OCI-LY7 (cell line): ENCODE measurements around the gene TNRC6C. TPM values are rescaled to one million over a fixed set of nuclear protein-coding genes. Genes with fewer than 3 reads are reported as not detected.
"Not testable (repeated sequence)": the region's sequence is repeated elsewhere in the genome, so short reads cannot be mapped to it uniquely, and the experiment has no call there.

Source experiments
- BruUV-seq: library from RNA; stranded (reverse); fragments of 400-500 nt; replicated peaks from 2 replicates; lab custom pipeline; 2021; lab: Mats Ljungman, UMichigan
- CTCF ChIA-PET: fragments of 300-600 bp; sonication (Branson Sonifier 250); formaldehyde crosslinking; loops from one replicate; lab custom pipeline; 2022; ENCODE audit warnings: antibody characterized with exemption; ENCODE audit not compliant: unreplicated experiment; lab: Charles Lee
- POLR2A ChIA-PET: fragments of 300-600 bp; sonication (Branson Sonifier 250); formaldehyde crosslinking; loops from one replicate; lab custom pipeline; 2022; ENCODE audit warnings: antibody characterized with exemption; lab: Charles Lee
- DNase-seq: peaks from one replicate; pipeline ENCODE4 v3.0.0-alpha.2; 2015; ENCODE audit warnings: low spot score
- H2AFZ ChIP-seq: fragments of 200-600 bp; sonication (generic), shearing (Covaris generic); 2 replicates; pipeline ENCODE4 v1.6.1; 2014; ENCODE audit warnings: mild to moderate bottlenecking, antibody characterized with exemption, low read length, moderate library complexity
- H3K27ac ChIP-seq: fragments of 200-600 bp; sonication (generic); 2 replicates; pipeline ENCODE4 v1.5.1; 2014; ENCODE audit warnings: mixed run types, low read depth, mild to moderate bottlenecking, moderate library complexity, low read length, inconsistent platforms; ENCODE audit not compliant: poor library complexity, severe bottlenecking
- H3K36me3 ChIP-seq: fragments of 200-600 bp; sonication (generic); 2 replicates; pipeline ENCODE4 v1.6.1; 2014; ENCODE audit warnings: mild to moderate bottlenecking, antibody characterized with exemption, low read length, moderate library complexity, mixed read lengths; ENCODE audit not compliant: insufficient read depth
- H3K4me1 ChIP-seq: fragments of 200-600 bp; sonication (generic); 2 replicates; pipeline ENCODE4 v1.5.1; 2014; ENCODE audit warnings: mild to moderate bottlenecking, low read length; ENCODE audit not compliant: insufficient read depth, poor library complexity, severe bottlenecking
- H3K4me2 ChIP-seq: fragments of 200-600 bp; sonication (generic); 2 replicates; pipeline ENCODE4 v1.6.1; 2014; ENCODE audit warnings: mild to moderate bottlenecking, low read length
- H3K4me3 ChIP-seq: fragments of 200-600 bp; sonication (generic); 2 replicates; pipeline ENCODE4 v1.5.1; 2014; ENCODE audit warnings: mild to moderate bottlenecking, low read depth, low read length; ENCODE audit not compliant: poor library complexity, severe bottlenecking
- H3K79me2 ChIP-seq: fragments of 200-600 bp; sonication (generic); 2 replicates; pipeline ENCODE4 v1.6.1; 2016; ENCODE audit warnings: low read depth, mild to moderate bottlenecking, low read length, moderate library complexity, mixed read lengths; ENCODE audit not compliant: insufficient read depth
- H3K9me2 ChIP-seq: fragments of 200-600 bp; sonication (generic); 2 replicates; pipeline ENCODE4 v1.6.1; 2016; ENCODE audit warnings: mild to moderate bottlenecking, low read length, mixed read lengths; ENCODE audit not compliant: insufficient read depth
- H3K9me3 ChIP-seq: fragments of 200-600 bp; sonication (generic); 2 replicates; pipeline ENCODE4 v1.6.1; 2014; ENCODE audit warnings: mild to moderate bottlenecking, mixed run types, low read length, mixed read lengths
- H4K20me1 ChIP-seq: fragments of 200-600 bp; sonication (generic); 2 replicates; pipeline ENCODE4 v1.6.1; 2014; ENCODE audit warnings: mild to moderate bottlenecking, antibody characterized with exemption, low read length, moderate library complexity, mixed read lengths; ENCODE audit not compliant: insufficient read depth
- EZH2phosphoT487 ChIP-seq: fragments of 200-600 bp; sonication (generic); IDR thresholded peaks from 2 replicates; pipeline ENCODE4 v1.6.1; 2018; ENCODE audit warnings: low read depth, borderline replicate concordance, mild to moderate bottlenecking, mixed run types, antibody characterized with exemption, low read length, moderate library complexity, mixed read lengths
- intact Hi-C: fragments of 100-400 bp; cut with micrococcal nuclease; formaldehyde crosslinking; loops from one replicate; pipeline ENCODE4 v1.10.0; 2022; ENCODE audit not compliant: unreplicated experiment
- total RNA-seq, 2 experiments: library from RNA; depleted of rRNA in 1 of 2; stranded (reverse); fragments of >200 nt in 1 of 2; shearing (Covaris generic) in 1 of 2; gene quantifications; 2 replicates each; pipeline ENCODE4 v1.2.3, GENCODE V29; 2014 to 2022
- TF ChIP-seq, protein P1 (sequence below): fragments of 200-600 bp; sonication (generic); conservative IDR thresholded peaks from 2 replicates; pipeline ENCODE4 v1.5.1; 2014; ENCODE audit warnings: mild to moderate bottlenecking, antibody characterized with exemption, low read length, moderate library complexity, mixed read lengths

TNRC6C gene
- total RNA-seq, 2 experiments from 2014 or later: 8.5 to 25.2 TPM

DNA sequence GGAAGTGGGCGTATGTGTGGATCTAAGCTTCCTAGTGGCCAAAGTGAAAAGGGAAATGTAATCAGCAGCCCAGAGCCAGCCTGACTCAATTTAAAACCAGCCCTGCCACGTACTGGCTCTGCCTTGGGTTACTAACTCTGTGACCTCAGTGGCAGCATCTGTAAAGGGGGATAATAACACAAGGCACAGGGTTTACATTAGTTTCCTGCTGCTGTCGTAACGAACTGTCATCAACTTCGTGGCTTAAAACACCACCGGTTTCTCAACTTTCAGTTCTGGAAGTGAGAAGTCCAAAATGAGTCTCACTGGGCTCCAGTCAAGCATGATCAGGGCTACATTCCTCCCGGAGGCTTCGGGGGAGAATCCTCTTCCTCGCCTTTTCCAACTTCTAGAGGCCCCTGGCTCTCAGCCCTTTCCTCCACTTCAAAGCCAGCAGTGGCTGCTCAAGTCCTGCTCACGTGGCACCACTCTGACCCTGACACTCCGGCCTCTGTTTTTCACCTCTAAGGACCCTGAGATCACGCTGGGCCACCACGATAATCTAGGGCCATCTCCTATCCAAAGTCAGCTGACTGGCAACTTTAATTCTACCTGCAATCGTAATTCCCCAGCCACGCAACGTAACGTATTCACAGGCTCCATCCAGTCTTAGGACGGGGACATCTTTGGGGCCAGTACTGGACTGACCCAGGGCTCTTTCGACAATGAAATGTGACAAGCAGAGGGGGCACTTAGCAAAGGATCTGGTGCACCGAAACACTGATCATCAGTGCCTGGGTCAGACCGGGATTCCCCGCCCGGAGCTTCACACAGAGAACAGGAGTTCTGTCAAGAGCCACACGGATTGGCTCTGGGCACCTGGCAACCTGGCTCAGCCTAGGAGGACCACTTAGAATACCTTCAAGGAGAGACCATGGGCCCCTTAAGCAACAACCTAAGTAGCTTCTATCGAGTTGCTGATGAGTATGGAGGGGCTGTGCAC lies 155.6 kb downstream of the TNRC6C start:
- POLR2A ChIA-PET: interaction anchor here (0.7 to 1.1 kb wide), 3 partner anchors 16 to 73 kb away, joined by 3 to 4 read pairs (median 3); partner anchors contain the start of genes TK1 and TMC8
- intact Hi-C loops: loop anchor here (2.0 kb wide), 1 partner anchor 29 kb away; no protein-coding TSS in a partner anchor
- Histone ChIP-seq H3K4me3 (no peak overlapping the region), H3K9me3 (no peaks in the 10 kb centered on the region), H3K36me3 (peaks cover 52% of the 10 kb centered on the region), H4K20me1 (no peaks in the 10 kb centered on the region), H3K9me2 (no peaks in the 10 kb centered on the region), H3K79me2 (no peaks in the 10 kb centered on the region), H2AFZ (no peak overlapping the region), H3K4me1 (no peaks in the 10 kb centered on the region), H3K4me2 (no peak overlapping the region), H3K27ac (no peak overlapping the region)
- CTCF ChIA-PET: interaction anchor here (1.6 kb wide), 1 partner anchor 13 kb away, joined by 5 read pairs; no protein-coding TSS in a partner anchor
- no peak for DNase-seq
- BruUV-seq: no TSS peak
- TF ChIP-seq, protein P1, sequence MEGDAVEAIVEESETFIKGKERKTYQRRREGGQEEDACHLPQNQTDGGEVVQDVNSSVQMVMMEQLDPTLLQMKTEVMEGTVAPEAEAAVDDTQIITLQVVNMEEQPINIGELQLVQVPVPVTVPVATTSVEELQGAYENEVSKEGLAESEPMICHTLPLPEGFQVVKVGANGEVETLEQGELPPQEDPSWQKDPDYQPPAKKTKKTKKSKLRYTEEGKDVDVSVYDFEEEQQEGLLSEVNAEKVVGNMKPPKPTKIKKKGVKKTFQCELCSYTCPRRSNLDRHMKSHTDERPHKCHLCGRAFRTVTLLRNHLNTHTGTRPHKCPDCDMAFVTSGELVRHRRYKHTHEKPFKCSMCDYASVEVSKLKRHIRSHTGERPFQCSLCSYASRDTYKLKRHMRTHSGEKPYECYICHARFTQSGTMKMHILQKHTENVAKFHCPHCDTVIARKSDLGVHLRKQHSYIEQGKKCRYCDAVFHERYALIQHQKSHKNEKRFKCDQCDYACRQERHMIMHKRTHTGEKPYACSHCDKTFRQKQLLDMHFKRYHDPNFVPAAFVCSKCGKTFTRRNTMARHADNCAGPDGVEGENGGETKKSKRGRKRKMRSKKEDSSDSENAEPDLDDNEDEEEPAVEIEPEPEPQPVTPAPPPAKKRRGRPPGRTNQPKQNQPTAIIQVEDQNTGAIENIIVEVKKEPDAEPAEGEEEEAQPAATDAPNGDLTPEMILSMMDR: no peak
- TF ChIP-seq EZH2phosphoT487: no peak

DNA sequence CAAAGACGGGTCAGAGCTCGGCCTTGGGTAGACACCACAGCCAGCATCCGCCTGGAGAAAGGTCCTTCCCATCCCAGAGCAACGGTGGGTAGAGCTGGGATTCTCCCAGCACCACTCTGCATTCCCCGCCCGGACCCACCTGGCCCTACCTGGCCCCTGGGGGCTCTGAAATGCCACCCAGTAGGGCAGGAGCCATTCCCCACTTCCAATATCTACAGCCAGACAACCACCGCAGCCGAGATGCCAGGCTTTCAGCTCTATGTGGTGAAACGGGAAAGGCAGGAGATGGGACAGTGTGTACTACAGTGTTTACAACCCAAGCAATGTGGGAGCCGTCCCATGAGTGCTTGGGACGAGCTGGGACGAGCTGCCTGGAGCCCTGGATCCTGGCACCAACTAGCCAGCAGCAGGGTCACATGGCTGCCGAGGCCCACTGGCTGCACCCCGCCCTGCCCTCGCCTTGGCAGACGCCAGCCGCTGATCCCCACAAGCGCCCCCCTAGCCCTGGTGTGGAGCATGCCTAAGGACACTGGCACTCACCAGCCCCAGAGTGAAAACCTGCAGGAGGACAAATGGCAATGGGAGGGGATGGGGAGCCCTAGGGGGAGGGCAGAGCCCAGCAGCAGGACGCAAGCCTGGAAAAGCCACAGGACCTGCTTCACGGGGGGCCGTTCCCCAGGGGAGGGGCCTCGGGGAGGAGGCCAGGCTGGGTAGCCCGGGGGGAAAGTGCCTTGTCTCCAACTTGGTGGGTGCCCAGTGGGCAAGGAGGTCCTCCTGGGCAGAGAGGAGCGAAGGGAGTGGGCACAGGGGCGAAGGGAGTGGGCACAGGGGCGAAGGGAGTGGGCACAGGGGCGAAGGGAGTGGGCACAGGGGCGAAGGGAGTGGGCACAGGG lies 156.6 kb downstream of the TNRC6C start:
- H4K20me1 ChIP-seq: no peaks in the 10 kb centered on the region

DNA sequence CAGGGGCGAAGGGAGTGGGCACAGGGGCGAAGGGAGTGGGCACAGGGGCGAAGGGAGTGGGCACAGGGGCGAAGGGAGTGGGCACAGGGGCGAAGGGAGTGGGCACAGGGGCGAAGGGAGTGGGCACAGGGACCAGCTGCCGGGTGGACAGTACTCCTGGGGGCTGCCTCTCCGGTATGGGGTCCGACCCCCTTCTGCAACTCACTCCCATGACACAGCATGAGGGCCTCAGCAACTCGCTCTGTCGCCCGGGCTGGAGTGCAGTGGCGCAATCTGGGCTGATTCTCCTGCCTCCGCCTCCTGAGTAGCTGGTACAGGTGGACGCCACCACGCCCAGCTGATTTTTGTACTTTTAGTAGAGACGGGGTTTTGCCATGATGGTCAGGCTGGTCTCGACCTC lies 157.3 kb downstream of the TNRC6C start:
- intact Hi-C loops, H3K4me3 ChIP-seq, H3K4me1 ChIP-seq, DNase-seq, BruUV-seq, H3K79me2 ChIP-seq, H2AFZ ChIP-seq, H3K4me2 ChIP-seq, H3K27ac ChIP-seq, H4K20me1 ChIP-seq, H3K9me2 ChIP-seq, H3K9me3 ChIP-seq: not testable (repeated sequence)
- peaks cover 49% of the 10 kb centered on the region for H3K36me3 ChIP-seq
- ChIA-PET CTCF (interaction anchor here (0.7 kb wide), 1 partner anchor 19 kb away, joined by 4 read pairs; no protein-coding TSS in a partner anchor), POLR2A (interaction anchor here (0.7 kb wide), 1 partner anchor 199 kb away, joined by 3 read pairs; no protein-coding TSS in a partner anchor)

More for the DNA sequence above, 156.6 kb downstream of the TNRC6C start:
- Histone ChIP-seq H3K4me1 (no peaks in the 10 kb centered on the region), H3K36me3 (peaks cover 50% of the 10 kb centered on the region), H3K4me3 (no peak overlapping the region), H3K9me3 (no peaks in the 10 kb centered on the region), H3K9me2 (no peaks in the 10 kb centered on the region), H3K4me2 (no peak overlapping the region), H2AFZ (no peak overlapping the region), H3K27ac (no peak overlapping the region), H3K79me2 (no peaks in the 10 kb centered on the region)
- intact Hi-C loops: no loop called here
- DNase-seq: no peak
- no TSS peak for BruUV-seq
- TF ChIP-seq, protein P1: no peak
- TF ChIP-seq EZH2phosphoT487: no peak
- ChIA-PET POLR2A (interaction anchor here (0.7 to 1.1 kb wide), 3 partner anchors 15 to 72 kb away, joined by 3 to 4 read pairs (median 3); partner anchors contain the start of genes TK1 and TMC8), CTCF (no interaction called here)
